ENCODE data around the gene TMEM126A. TPM values are rescaled to one million over a fixed set of nuclear protein-coding genes. Genes with fewer than 3 reads are reported as not detected.

Gene TMEM126A
- total RNA-seq, 1 donor from 2014 or later = 32.7 TPM

DNA sequence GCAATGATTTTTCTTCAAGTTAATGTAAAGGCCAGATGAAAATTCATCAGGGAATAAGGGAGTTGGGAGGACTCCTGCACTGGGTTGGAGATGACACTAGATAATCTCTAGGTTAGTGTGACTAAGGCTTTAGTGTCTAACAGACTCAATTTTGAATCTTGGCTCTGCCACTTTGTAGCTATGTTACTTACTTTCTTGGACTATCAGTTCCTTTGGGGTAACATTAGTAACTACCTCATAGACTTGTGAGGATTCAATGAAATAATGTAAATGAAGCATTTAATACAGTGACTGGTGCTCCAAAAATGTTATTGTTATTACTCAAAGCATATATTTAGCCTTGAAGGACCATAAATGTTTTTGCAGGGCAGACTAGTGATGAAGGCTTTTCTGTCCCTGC is 47.8 kb downstream of the TMEM126A start:
- intact Hi-C loops (cut with micrococcal nuclease) = loop anchor here (10.0 kb wide), 1 partner anchor 1119 kb away; no protein-coding TSS in a partner anchor
- H3K27me3 Mint-ChIP-seq = no peaks in the 10 kb centered on the region
- TF ChIP-seq, protein P1, sequence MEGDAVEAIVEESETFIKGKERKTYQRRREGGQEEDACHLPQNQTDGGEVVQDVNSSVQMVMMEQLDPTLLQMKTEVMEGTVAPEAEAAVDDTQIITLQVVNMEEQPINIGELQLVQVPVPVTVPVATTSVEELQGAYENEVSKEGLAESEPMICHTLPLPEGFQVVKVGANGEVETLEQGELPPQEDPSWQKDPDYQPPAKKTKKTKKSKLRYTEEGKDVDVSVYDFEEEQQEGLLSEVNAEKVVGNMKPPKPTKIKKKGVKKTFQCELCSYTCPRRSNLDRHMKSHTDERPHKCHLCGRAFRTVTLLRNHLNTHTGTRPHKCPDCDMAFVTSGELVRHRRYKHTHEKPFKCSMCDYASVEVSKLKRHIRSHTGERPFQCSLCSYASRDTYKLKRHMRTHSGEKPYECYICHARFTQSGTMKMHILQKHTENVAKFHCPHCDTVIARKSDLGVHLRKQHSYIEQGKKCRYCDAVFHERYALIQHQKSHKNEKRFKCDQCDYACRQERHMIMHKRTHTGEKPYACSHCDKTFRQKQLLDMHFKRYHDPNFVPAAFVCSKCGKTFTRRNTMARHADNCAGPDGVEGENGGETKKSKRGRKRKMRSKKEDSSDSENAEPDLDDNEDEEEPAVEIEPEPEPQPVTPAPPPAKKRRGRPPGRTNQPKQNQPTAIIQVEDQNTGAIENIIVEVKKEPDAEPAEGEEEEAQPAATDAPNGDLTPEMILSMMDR (IDR thresholded peaks at IDR 0.05) = no peak
- H3K4me1 Mint-ChIP-seq = peaks cover 10% of the 10 kb centered on the region
- no peaks in the 10 kb centered on the region for H3K9me3 Mint-ChIP-seq
- H3K27ac Mint-ChIP-seq = no peak overlapping the region
- CTCF ChIA-PET = no interaction called here
- no peak overlapping the region for H3K4me3 Mint-ChIP-seq
- no peak for DNase-seq
- no peaks in the 10 kb centered on the region for H3K36me3 Mint-ChIP-seq (ENCODE audit: low read depth)
- ATAC-seq (ENCODE audit: low read depth) = no peak
- POLR2A ChIA-PET = no interaction called here

GRCh38 chr11:85697747-85698146 is 50.0 kb downstream of the TMEM126A start:
- CTCF ChIA-PET = no interaction called here
- intact Hi-C loops (cut with micrococcal nuclease) = loop anchor here (10.0 kb wide), 1 partner anchor 1117 kb away; no protein-coding TSS in a partner anchor
- Mint-ChIP-seq H3K27me3 (peaks cover 2% of the 10 kb centered on the region), H3K4me1 (peaks cover 12% of the 10 kb centered on the region), H3K36me3 (ENCODE audit: low read depth) (no peaks in the 10 kb centered on the region), H3K4me3 (no peak overlapping the region), H3K27ac (no peak overlapping the region), H3K9me3 (no peaks in the 10 kb centered on the region)
- TF ChIP-seq, protein P1 (IDR thresholded peaks at IDR 0.05) = no peak
- ATAC-seq (ENCODE audit: low read depth) (no peak), DNase-seq (no peak)
- POLR2A ChIA-PET = no interaction called here

- H3K27ac Mint-ChIP-seq = no peak overlapping the region
- ATAC-seq (ENCODE audit: low read depth) = no peak
- ChIA-PET CTCF (no interaction called here), POLR2A (no interaction called here)
- peaks cover 12% of the 10 kb centered on the region for H3K4me1 Mint-ChIP-seq
- TF ChIP-seq, protein P1 (IDR thresholded peaks at IDR 0.05) = no peak
- intact Hi-C loops (cut with micrococcal nuclease) = loop anchor here (10.0 kb wide), 1 partner anchor 1117 kb away; no protein-coding TSS in a partner anchor
- no peaks in the 10 kb centered on the region for H3K36me3 Mint-ChIP-seq (ENCODE audit: low read depth)
- DNase-seq = no peak
- no peak overlapping the region for H3K4me3 Mint-ChIP-seq
- no peaks in the 10 kb centered on the region for H3K9me3 Mint-ChIP-seq
- peaks cover 2% of the 10 kb centered on the region for H3K27me3 Mint-ChIP-seq
These were observed 50.4 kb downstream of the TMEM126A start for GRCh38 chr11:85698195-85698594.

- ATAC-seq (ENCODE audit: low read depth) = no peak
- Mint-ChIP-seq H3K9me3 (no peaks in the 10 kb centered on the region), H3K27ac (peak overlapping the region; percentile 10), H3K27me3 (peaks cover 4% of the 10 kb centered on the region), H3K4me1 (peaks cover 12% of the 10 kb centered on the region), H3K36me3 (ENCODE audit: low read depth) (no peaks in the 10 kb centered on the region), H3K4me3 (peak overlapping the region; percentile 54)
- ChIA-PET POLR2A (interaction anchor here (0.7 to 1.6 kb wide), 4 partner anchors 15 to 776 kb away, joined by 3 to 10 read pairs (median 4); no protein-coding TSS in a partner anchor), CTCF (interaction anchor here (1.3 kb wide), 1 partner anchor 15 kb away, joined by 3 read pairs; no protein-coding TSS in a partner anchor)
- TF ChIP-seq, protein P1 (IDR thresholded peaks at IDR 0.05) = no peak
- intact Hi-C loops (cut with micrococcal nuclease) = loop anchor here (10.0 kb wide), 1 partner anchor 1115 kb away; no protein-coding TSS in a partner anchor
- DNase-seq = no peak
These were observed 52.4 kb downstream of the TMEM126A start for GRCh38 chr11:85699957-85700741.

DNA sequence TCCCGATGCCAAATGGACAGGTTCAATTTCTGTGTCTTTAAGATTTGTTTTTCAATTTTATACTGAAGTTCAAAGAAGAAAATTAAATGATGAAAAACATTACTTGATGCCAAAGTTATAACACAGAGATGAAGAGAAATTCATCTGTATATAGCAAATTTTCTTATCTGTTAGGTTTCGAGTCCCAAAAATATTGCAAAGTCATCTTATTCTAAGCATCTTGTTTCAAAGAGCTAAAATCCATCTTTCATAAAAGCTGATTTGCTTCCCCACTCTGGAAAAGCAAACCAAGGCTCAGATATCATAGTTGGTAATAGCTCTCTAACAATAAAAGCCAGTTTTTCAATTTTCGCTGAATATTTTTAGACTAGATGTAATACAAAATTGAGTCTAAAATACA is 57.2 kb downstream of the TMEM126A start:
- no peak overlapping the region for H3K27ac Mint-ChIP-seq
- peaks cover 6% of the 10 kb centered on the region for H3K4me1 Mint-ChIP-seq
- DNase-seq (no peak), ATAC-seq (ENCODE audit: low read depth) (no peak)
- no peaks in the 10 kb centered on the region for H3K36me3 Mint-ChIP-seq (ENCODE audit: low read depth)
- ChIA-PET POLR2A (no interaction called here), CTCF (no interaction called here)
- intact Hi-C loops (cut with micrococcal nuclease) = no loop called here
- TF ChIP-seq, protein P1 (IDR thresholded peaks at IDR 0.05) = no peak
- peaks cover 4% of the 10 kb centered on the region for H3K27me3 Mint-ChIP-seq
- H3K9me3 Mint-ChIP-seq = no peaks in the 10 kb centered on the region
- H3K4me3 Mint-ChIP-seq = no peak overlapping the region
